Uterus (tissue), 2 donors: ENCODE data around the gene VWA3B.

Experiments used
- CTCF ChIP-seq, 4 experiments: fragments of 200-600 bp in 2 of 4; fragments of 450-650 bp in 2 of 4; sonication (generic) in 2 of 4; IDR thresholded peaks; one replicate each; pipeline ENCODE4 v1.5.1; 2016 to 2019; ENCODE audit warnings: antibody characterized with exemption in 4 of 4, mild to moderate bottlenecking in 2 of 4, moderate library complexity in 1 of 4
- POLR2A ChIP-seq, 2 donors: fragments of 450-650 bp; IDR thresholded peaks; one replicate each; pipeline ENCODE4 v1.6.1; 2016; ENCODE audit warnings: antibody characterized with exemption in 2 of 2, mild to moderate bottlenecking in 1 of 2, moderate library complexity in 1 of 2

GRCh38 chr2:98170076-98170475 lies 83.1 kb downstream of the VWA3B start:
- TF ChIP-seq POLR2A (IDR thresholded peaks at IDR 0.05) (no peak), CTCF (IDR thresholded peaks at IDR 0.05) (no peak)
